ENCODE data around the gene TMEM100.

GRCh38 chr17:55731586-55732250 lies 9.1 kb upstream of the TMEM100 start:
- TF ChIP-seq, protein P1, sequence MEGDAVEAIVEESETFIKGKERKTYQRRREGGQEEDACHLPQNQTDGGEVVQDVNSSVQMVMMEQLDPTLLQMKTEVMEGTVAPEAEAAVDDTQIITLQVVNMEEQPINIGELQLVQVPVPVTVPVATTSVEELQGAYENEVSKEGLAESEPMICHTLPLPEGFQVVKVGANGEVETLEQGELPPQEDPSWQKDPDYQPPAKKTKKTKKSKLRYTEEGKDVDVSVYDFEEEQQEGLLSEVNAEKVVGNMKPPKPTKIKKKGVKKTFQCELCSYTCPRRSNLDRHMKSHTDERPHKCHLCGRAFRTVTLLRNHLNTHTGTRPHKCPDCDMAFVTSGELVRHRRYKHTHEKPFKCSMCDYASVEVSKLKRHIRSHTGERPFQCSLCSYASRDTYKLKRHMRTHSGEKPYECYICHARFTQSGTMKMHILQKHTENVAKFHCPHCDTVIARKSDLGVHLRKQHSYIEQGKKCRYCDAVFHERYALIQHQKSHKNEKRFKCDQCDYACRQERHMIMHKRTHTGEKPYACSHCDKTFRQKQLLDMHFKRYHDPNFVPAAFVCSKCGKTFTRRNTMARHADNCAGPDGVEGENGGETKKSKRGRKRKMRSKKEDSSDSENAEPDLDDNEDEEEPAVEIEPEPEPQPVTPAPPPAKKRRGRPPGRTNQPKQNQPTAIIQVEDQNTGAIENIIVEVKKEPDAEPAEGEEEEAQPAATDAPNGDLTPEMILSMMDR (IDR thresholded peaks at IDR 0.05; ENCODE audit: low read length), result no peak
- TF ChIP-seq EZH2 (optimal IDR thresholded peaks at IDR 0.05; ENCODE audit: low read depth, low read length), result no peak
- TF ChIP-seq EZH2phosphoT487 (IDR thresholded peaks at IDR 0.05; ENCODE audit: low read length), result no peak

Measured in MM.1S (cell line).